M059J (cell line): ENCODE results near the gene IL5RA. TPM values are rescaled to one million over a fixed set of nuclear protein-coding genes. Genes with fewer than 3 reads are reported as not detected.

ENCODE experiments used
- DNase-seq: peaks from one replicate; pipeline ENCODE4 v3.0.0-alpha.2; 2012; ENCODE audit warnings: low read depth
- total RNA-seq: library from RNA; depleted of rRNA; stranded (reverse); fragments of >200 nt; shearing (Covaris generic); gene quantifications from 2 replicates; pipeline ENCODE4 v1.2.3, GENCODE V29; 2014; rRNA removed

Gene IL5RA
- total RNA-seq = not detected in 2 replicates

GRCh38 chr3:3110299-3110630, at the start of gene IL5RA:
Gene IL5RA (minus strand): TSS chr3:3110374. CDS start chr3:3104984, 5,390 bp downstream.
- peak; percentile 5 for DNase-seq

- no peak for DNase-seq
These were observed 47.3 kb upstream of the IL5RA start for GRCh38 chr3:3157484-3157883.

DNA sequence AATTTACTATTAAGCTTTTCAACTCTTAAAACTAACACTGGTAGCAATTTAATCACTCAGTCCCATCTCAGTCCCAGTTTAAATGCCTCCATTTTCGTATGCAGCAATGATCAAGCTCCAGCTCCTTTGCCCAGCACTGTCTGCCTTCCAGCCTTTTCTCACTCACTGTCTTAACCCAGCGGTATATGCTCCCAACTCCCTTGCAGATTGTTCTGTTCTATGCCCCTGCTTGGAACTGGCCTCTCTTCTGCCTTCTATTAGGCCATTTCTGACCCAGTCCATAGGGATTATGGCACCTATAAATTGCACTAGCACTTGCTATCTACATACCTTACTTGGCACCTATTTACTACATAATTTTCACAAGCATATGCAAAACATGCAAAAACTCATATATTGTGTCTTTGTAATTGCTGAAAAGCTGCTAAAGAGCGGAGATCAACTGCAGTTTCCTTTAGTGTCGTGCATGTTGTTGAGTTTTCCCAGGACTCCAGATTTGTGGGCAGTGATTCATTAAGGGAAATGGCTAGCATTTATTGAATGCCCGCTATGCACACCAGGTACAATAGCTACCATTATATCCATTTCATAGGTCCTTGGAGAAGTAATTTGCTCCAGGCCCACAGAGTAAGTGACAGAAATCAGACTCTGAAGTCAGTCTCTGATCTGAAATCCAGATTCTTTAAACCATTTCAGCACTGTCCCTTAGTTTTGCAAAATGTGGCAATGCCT, 44.9 kb upstream of the IL5RA start:
- no peak for DNase-seq

GRCh38 chr3:3151513-3151912, 41.3 kb upstream of the IL5RA start:
- no peak for DNase-seq

GRCh38 chr3:3149560-3149959, 39.4 kb upstream of the IL5RA start:
- DNase-seq = no peak

- no peak for DNase-seq
These were observed 35.7 kb upstream of the IL5RA start for GRCh38 chr3:3145831-3146230.

GRCh38 chr3:3141939-3142338, 31.8 kb upstream of the IL5RA start:
- DNase-seq = no peak

DNA sequence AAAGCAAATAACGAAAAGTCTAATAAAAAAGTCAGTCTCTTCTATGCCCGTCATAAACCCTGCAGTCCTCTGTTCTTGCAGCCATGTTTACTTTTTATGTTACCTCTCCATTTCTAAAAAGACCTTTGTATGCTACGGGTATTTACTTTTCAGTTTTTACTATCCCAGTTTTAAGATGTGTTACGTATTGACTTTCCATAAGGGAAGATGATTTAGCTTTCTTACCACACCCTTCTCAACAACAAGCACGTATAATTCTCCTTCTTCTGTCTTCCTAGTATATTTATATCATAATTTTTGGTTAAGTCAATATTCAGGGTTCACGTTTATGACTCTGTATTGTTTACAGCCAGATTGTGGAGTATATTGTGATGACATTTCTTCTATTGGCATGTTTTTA, 27.4 kb upstream of the IL5RA start:
- DNase-seq = no peak

- DNase-seq = no peak
These were observed 24.7 kb upstream of the IL5RA start for GRCh38 chr3:3134750-3135448.

- no peak for DNase-seq
These were observed 23.3 kb upstream of the IL5RA start for GRCh38 chr3:3133500-3133899.

- no peak for DNase-seq
These were observed 19.4 kb upstream of the IL5RA start for GRCh38 chr3:3129579-3129978.

- no peak for DNase-seq
These were observed 17.3 kb upstream of the IL5RA start for GRCh38 chr3:3127432-3128010.

GRCh38 chr3:3126477-3127431, 16.6 kb upstream of the IL5RA start, which contains the start of gene TRNT1:
Gene TRNT1 (plus strand): TSS chr3:3126940. CDS start chr3:3129041, 2,101 bp downstream.
- DNase-seq = peak; percentile 85

- no peak for DNase-seq
These were observed 15.8 kb upstream of the IL5RA start for GRCh38 chr3:3125977-3126376.

DNA sequence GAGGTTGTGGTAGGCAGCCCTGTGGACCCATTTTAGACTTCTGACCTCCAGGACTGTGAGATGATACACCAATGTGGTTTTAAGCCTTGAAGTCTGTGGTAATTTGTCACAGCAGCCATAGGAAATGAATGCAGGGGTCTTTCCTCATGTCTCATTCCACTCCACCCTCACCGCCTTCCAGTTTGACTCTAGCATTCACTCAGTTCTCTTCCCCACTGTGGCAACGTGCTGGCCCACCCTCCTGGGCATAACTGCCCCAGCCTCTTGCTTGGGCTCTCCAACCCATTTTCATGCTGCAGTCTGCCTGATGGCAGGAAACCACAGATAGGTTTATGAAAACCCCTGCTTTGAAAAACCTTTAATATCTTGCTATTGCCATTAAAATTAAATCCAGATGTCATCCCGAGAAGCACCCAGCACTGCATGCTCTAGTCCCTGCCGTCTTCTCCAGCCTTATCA, 9.2 kb upstream of the IL5RA start:
- no peak for DNase-seq

- no peak for DNase-seq
These were observed 7.5 kb upstream of the IL5RA start for GRCh38 chr3:3117651-3118050.

GRCh38 chr3:3113042-3113709, 3.0 kb upstream of the IL5RA start:
- no peak for DNase-seq

GRCh38 chr3:3110749-3111361, 681 bp upstream of the IL5RA start:
- no peak for DNase-seq

DNA sequence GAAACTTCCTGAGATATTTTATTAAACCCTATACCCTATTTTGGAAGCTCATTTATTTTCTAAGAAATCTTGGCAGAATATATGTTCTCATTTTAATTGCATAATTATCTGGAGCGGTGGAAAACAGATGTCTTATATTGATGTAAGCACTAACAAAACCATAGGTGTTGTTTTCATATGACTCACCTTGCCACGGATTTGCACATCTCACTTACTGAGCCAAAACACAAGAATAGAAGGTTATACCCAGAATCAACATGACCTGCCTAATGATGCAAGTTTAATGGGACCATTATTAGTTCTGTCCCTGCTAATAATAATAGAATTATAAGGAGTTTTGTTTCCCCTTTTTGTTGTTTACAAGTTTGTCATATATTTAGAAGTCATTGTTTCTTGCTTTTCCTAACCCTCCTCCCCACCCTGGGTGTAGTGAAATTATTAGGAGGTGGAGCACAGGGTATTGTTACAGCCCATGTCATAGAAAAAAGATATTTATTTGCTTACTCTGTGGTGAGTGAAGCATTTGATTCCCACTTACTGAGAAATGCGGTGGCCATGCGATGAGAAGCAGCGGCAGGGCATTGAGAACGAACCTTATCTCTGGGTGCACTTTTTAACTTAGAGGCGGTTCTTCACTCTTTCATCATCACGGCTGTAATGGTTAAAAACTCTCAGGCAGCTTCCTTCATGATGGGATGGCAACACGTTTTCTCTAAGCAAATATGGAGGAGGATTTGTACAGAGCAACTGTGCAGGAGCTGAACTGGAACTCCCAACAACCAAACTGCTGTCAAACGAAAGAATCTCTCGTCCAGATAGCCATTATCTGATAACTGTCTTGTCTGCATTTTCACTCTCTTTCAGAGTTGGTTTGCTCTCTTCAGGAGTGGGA, 521 bp downstream of the IL5RA start:
- no peak for DNase-seq

DNA sequence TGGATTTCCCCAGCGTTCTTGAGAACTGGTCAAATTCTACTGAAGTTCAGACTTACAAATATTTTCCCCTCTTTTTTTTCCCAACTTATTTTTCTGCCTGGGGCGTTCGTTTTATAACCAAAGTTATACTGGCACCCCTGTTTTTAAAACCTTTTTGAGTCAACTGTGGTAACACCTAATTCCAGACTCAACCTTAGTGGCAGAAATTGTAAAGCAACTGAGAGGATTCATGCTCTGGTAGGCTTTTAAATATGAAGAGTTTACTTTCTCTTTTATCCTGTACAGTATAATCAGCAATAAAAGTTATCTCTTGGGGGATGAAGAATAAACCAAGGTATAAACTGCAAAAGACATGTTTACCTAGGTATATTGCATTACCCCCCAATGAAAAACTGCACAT, 2.3 kb downstream of the IL5RA start:
- no peak for DNase-seq
